Measurements from ENCODE around the gene MED27. TPM values are rescaled to one million over a fixed set of nuclear protein-coding genes. Genes with fewer than 3 reads are reported as not detected.

MED27 gene
- total and polyA plus RNA-seq, 12 donors = 8.0 to 20.7 (median 17.1) TPM

- DNase-seq (peak in 1 of 2 donors; percentile 13), ATAC-seq (peak in 7 of 8 donors; percentile 52 to 88 (median 65))
- no peak overlapping the region for H3K4me3 ChIP-seq
- intact Hi-C loops (cut with DNase I) = no loop called here
- TF ChIP-seq, protein P1, sequence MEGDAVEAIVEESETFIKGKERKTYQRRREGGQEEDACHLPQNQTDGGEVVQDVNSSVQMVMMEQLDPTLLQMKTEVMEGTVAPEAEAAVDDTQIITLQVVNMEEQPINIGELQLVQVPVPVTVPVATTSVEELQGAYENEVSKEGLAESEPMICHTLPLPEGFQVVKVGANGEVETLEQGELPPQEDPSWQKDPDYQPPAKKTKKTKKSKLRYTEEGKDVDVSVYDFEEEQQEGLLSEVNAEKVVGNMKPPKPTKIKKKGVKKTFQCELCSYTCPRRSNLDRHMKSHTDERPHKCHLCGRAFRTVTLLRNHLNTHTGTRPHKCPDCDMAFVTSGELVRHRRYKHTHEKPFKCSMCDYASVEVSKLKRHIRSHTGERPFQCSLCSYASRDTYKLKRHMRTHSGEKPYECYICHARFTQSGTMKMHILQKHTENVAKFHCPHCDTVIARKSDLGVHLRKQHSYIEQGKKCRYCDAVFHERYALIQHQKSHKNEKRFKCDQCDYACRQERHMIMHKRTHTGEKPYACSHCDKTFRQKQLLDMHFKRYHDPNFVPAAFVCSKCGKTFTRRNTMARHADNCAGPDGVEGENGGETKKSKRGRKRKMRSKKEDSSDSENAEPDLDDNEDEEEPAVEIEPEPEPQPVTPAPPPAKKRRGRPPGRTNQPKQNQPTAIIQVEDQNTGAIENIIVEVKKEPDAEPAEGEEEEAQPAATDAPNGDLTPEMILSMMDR (IDR thresholded peaks at IDR 0.05) = peak in 3 of 9 donors; percentile 7 to 29 (median 20)
- peaks cover 3 to 39% (median 10%) of the 10 kb centered on the region in 9 donors for H3K4me1 ChIP-seq
- no peaks in the 10 kb centered on the region for H3K9me3 ChIP-seq
- 15 to 37% methylated on average over 3 of the region's 3 CpGs for WGBS, 2 donors
- no peak overlapping the region for H3K27ac ChIP-seq
- H3K27me3 ChIP-seq = no peaks in the 10 kb centered on the region
- peaks cover 0 to 3% (median 0%) of the 10 kb centered on the region in 9 donors for H3K36me3 ChIP-seq
Observed at GRCh38 chr9:132018957-132019405, 60.7 kb downstream of the MED27 start.

DNA sequence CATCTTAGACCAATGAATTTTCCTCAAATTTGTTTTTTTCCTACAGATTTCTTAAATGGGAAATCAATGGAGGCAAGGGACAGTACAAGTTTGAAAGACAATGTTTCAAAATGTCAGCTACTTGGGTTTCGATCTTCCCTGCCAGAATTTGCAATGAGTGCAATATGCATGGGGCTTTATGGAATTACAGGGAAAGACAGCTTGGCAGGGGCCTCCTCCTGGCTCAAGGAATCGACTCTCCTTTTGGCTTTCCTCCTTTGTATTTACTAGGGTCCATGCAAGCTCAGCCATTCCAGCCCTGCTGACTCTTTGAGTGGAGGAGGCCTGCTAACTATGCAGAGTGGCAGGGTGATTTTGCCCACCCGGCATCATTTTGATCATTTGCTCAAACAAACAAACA, 63.2 kb downstream of the MED27 start:
- TF ChIP-seq, protein P1 (IDR thresholded peaks at IDR 0.05) = no peak
- no peak for ATAC-seq
- Histone ChIP-seq H3K4me1 (peaks cover 3 to 42% (median 10%) of the 10 kb centered on the region in 9 donors), H3K36me3 (peaks cover 0 to 15% (median 4%) of the 10 kb centered on the region in 9 donors), H3K27ac (no peak overlapping the region), H3K27me3 (no peaks in the 10 kb centered on the region), H3K4me3 (no peak overlapping the region), H3K9me3 (no peaks in the 10 kb centered on the region)
- intact Hi-C loops (cut with DNase I) = no loop called here
- no peak for DNase-seq
- 90 to 94% methylated on average over 3 of the region's 3 CpGs for WGBS, 2 donors

DNA sequence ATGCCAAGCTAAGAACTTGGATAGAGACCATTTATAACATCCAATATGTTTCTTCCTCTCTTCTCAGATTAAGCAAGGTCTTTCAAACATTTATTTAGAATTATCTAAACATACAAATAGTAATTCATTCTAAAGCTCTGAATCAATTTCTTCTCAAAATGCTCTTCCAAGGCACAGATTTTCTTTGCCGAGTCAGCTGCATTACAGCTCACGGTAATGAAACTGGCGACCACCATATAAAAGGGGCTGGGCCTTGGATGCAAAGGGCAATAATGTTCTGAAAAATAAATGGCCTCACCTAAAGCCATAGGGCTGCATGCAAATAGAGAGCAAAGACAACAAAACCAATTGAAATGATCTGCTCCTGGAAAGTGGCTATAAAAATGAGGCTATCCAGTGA, 63.8 kb downstream of the MED27 start:
- H3K27ac ChIP-seq = no peak overlapping the region
- no peaks in the 10 kb centered on the region for H3K27me3 ChIP-seq
- no peaks in the 10 kb centered on the region for H3K9me3 ChIP-seq
- intact Hi-C loops (cut with DNase I) = no loop called here
- ATAC-seq (no peak), DNase-seq (no peak)
- H3K4me1 ChIP-seq = peaks cover 0 to 38% (median 10%) of the 10 kb centered on the region in 9 donors
- WGBS, 2 donors = 95 to 98% methylated on average over 3 of the region's 3 CpGs
- TF ChIP-seq, protein P1 (IDR thresholded peaks at IDR 0.05) = no peak
- H3K4me3 ChIP-seq = no peak overlapping the region
- H3K36me3 ChIP-seq = peaks cover 0 to 15% (median 4%) of the 10 kb centered on the region in 9 donors

DNA sequence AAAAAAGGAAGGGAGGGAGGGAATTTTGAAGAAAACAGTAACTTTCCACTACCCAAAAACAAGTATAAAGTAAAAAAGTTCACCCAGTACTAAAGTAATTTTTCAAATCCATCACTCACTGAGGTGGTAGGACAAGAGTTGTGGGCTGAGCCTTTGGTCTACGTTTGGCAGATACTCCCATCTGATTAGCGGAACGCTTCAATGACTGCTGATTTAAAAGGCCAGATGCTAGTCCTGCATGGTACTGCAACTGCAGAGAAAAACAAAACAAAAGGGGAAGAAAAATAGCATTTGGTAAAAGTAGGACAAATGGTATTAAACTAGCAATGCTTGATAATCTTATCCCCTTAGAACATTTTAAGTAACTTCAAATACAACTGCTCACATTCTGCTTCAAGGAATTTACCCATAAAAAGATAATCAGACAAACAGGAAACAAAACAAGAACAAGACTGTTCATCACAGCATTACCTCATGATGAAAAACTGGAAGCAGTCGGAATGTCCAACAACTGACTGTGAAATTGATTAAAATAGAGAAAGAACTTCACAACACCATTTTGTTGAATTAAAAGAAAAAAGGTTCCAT, 65.4 kb downstream of the MED27 start:
- intact Hi-C loops (cut with DNase I) = no loop called here
- Histone ChIP-seq H3K27ac (peak overlapping the region in 4 of 10 donors; percentile 33 to 46 (median 42)), H3K4me3 (no peak overlapping the region), H3K4me1 (peaks cover 0 to 22% (median 6%) of the 10 kb centered on the region in 9 donors), H3K9me3 (no peaks in the 10 kb centered on the region), H3K36me3 (peaks cover 0 to 15% (median 4%) of the 10 kb centered on the region in 9 donors), H3K27me3 (no peaks in the 10 kb centered on the region)
- TF ChIP-seq, protein P1 (IDR thresholded peaks at IDR 0.05) = no peak
- WGBS, 2 donors = 54 to 61% methylated on average over 4 of the region's 4 CpGs
- no peak for DNase-seq
- peak in 1 of 8 donors; percentile 30 for ATAC-seq

Data from heart right ventricle (tissue), 16 donors.